WTC11 (cell line): ENCODE measurements around the gene MRPS15. TPM values are rescaled to one million over a fixed set of nuclear protein-coding genes. Genes with fewer than 3 reads are reported as not detected.

Source experiments
- ATAC-seq: fragments of 200-7000 bp; cut with Tn5 transposase; 2 replicates; pipeline ENCODE4 v1.10.0; 2021; ENCODE audit warnings: mild to moderate bottlenecking, moderate library complexity
- CTCF ChIA-PET: fragments of 300-600 bp; sonication (Branson Sonifier 250); formaldehyde crosslinking; loops from one replicate; lab custom pipeline; 2021; ENCODE audit warnings: antibody characterized with exemption; lab: Charles Lee
- POLR2A ChIA-PET: fragments of 350-600 bp; sonication (Branson Sonifier 250); formaldehyde crosslinking; loops from one replicate; lab custom pipeline; 2021; ENCODE audit warnings: antibody characterized with exemption; lab: Charles Lee
- DNase-seq: peaks from one replicate; pipeline ENCODE4 v3.0.0; 2021; ENCODE audit warnings: low spot score
- H3K27ac Mint-ChIP-seq: 2 replicates; pipeline ENCODE4 v1.8.0; 2021; ENCODE audit warnings: mixed read lengths
- H3K27me3 Mint-ChIP-seq: 2 replicates; pipeline ENCODE4 v1.8.0; 2021; ENCODE audit warnings: low read depth, mild to moderate bottlenecking, moderate library complexity, mixed read lengths
- H3K36me3 Mint-ChIP-seq: 2 replicates; pipeline ENCODE4 v1.8.0; 2021; ENCODE audit warnings: mixed read lengths
- H3K4me1 Mint-ChIP-seq: 2 replicates; pipeline ENCODE4 v1.8.0; 2022; ENCODE audit warnings: mixed read lengths
- H3K4me3 Mint-ChIP-seq: 2 replicates; pipeline ENCODE4 v1.8.0; 2021; ENCODE audit warnings: mild to moderate bottlenecking, moderate library complexity, mixed read lengths
- H3K9me3 Mint-ChIP-seq: 2 replicates; pipeline ENCODE4 v1.8.0; 2021; ENCODE audit warnings: mixed read lengths
- E2F1 ChIP-seq: sonication (generic); formaldehyde crosslinking; IDR thresholded peaks from 2 replicates; pipeline ENCODE4 v1.8.0; 2022; ENCODE audit warnings: mild to moderate bottlenecking, missing genetic modification reagents
- FOXJ3 ChIP-seq: sonication (generic); formaldehyde crosslinking; IDR thresholded peaks from 2 replicates; pipeline ENCODE4 v1.9.0; 2021; ENCODE audit warnings: missing genetic modification reagents, mild to moderate bottlenecking, borderline replicate concordance
- MAX ChIP-seq: sonication (generic); formaldehyde crosslinking; IDR thresholded peaks from 2 replicates; pipeline ENCODE4 v1.8.0; 2022; ENCODE audit warnings: mild to moderate bottlenecking, missing genetic modification reagents
- NFE2L1 ChIP-seq: sonication (generic); formaldehyde crosslinking; IDR thresholded peaks from 2 replicates; pipeline ENCODE4 v1.8.1; 2023; ENCODE audit warnings: missing genetic modification reagents
- NR3C1 ChIP-seq: sonication (generic); formaldehyde crosslinking; conservative IDR thresholded peaks from 2 replicates; pipeline ENCODE4 v1.8.1; 2023; ENCODE audit warnings: low read depth, mild to moderate bottlenecking, missing genetic modification reagents
- OVOL2 ChIP-seq: fragments of 250-450 bp; sonication (Bioruptor Pico); IDR thresholded peaks from 2 replicates; pipeline ENCODE4 v1.9.0; 2021; ENCODE audit warnings: mild to moderate bottlenecking, borderline replicate concordance
- PRDM15 ChIP-seq: sonication (generic); formaldehyde crosslinking; IDR thresholded peaks from 2 replicates; pipeline ENCODE4 v1.8.0; 2022; ENCODE audit warnings: missing genetic modification reagents
- PRRX2 ChIP-seq: fragments of 250-450 bp; sonication (Bioruptor Pico); IDR thresholded peaks from 2 replicates; pipeline ENCODE4 v1.8.0; 2021; ENCODE audit warnings: mild to moderate bottlenecking
- SMAD4 ChIP-seq: sonication (generic); formaldehyde crosslinking; IDR thresholded peaks from 2 replicates; pipeline ENCODE4 v1.8.0; 2022; ENCODE audit warnings: mild to moderate bottlenecking, missing genetic modification reagents
- SOX15 ChIP-seq: fragments of 250-450 bp; sonication (Bioruptor Pico); IDR thresholded peaks from 2 replicates; pipeline ENCODE4 v1.9.0; 2021; ENCODE audit warnings: mild to moderate bottlenecking
- TP53 ChIP-seq: sonication (generic); formaldehyde crosslinking; IDR thresholded peaks from 2 replicates; pipeline ENCODE4 v1.8.1; 2023; ENCODE audit warnings: mild to moderate bottlenecking, missing genetic modification reagents
- ZBTB21 ChIP-seq: sonication (generic); formaldehyde crosslinking; IDR thresholded peaks from 2 replicates; pipeline ENCODE4 v1.8.1; 2023; ENCODE audit warnings: mild to moderate bottlenecking, missing genetic modification reagents, borderline replicate concordance
- ZNF138 ChIP-seq: sonication (generic); formaldehyde crosslinking; conservative IDR thresholded peaks from 2 replicates; pipeline ENCODE4 v1.8.1; 2022; ENCODE audit warnings: mild to moderate bottlenecking, moderate library complexity, missing genetic modification reagents
- ZNF317 ChIP-seq: sonication (generic); formaldehyde crosslinking; IDR thresholded peaks from 2 replicates; pipeline ENCODE4 v1.8.1; 2023; ENCODE audit warnings: low read depth, mild to moderate bottlenecking, moderate library complexity, missing genetic modification reagents, borderline replicate concordance
- ZNF425 ChIP-seq: fragments of 250-450 bp; sonication (Bioruptor Pico); conservative IDR thresholded peaks from 2 replicates; pipeline ENCODE4 v1.9.0; 2021; ENCODE audit warnings: mild to moderate bottlenecking
- ZNF671 ChIP-seq: fragments of 250-450 bp; sonication (Bioruptor Pico); IDR thresholded peaks from 2 replicates; pipeline ENCODE4 v1.8.0; 2021; ENCODE audit warnings: mild to moderate bottlenecking
- total RNA-seq: library from RNA; stranded (reverse); gene quantifications from 3 replicates; pipeline ENCODE4 v1.2.3, GENCODE V29; 2021

The MRPS15 gene
- total RNA-seq, 1 experiment from 2014 or later: 113 TPM

GRCh38 chr1:36448530-36449056 lies 15.6 kb downstream of the MRPS15 start:
- H3K27ac Mint-ChIP-seq: no peak overlapping the region

GRCh38 chr1:36447450-36447849 lies 16.7 kb downstream of the MRPS15 start:
- H3K4me3 Mint-ChIP-seq: no peak overlapping the region
- no peak overlapping the region for H3K27ac Mint-ChIP-seq
- peaks cover 4% of the 10 kb centered on the region for H3K27me3 Mint-ChIP-seq
- ChIA-PET POLR2A (no interaction called here), CTCF (no interaction called here)
- no peak for DNase-seq
- peaks cover 18% of the 10 kb centered on the region for H3K4me1 Mint-ChIP-seq
- no peak for ATAC-seq
- TF ChIP-seq ZNF138 (no peak), NFE2L1 (no peak), PRRX2 (no peak), FOXJ3 (no peak), PRDM15 (CRISPR knock-in tag) (no peak), ZNF317 (no peak), ZNF671 (no peak), ZNF425 (no peak)
- no peaks in the 10 kb centered on the region for H3K9me3 Mint-ChIP-seq
- H3K36me3 Mint-ChIP-seq: no peaks in the 10 kb centered on the region

More at GRCh38 chr1:36448530-36449056, 15.6 kb downstream of the MRPS15 start:
- TF ChIP-seq OVOL2 (CRISPR knock-in tag): no peak
- ChIA-PET POLR2A (no interaction called here), CTCF (interaction anchor here (0.7 kb wide), 2 partner anchors 37 to 68 kb away, joined by 3 read pairs; no protein-coding TSS in a partner anchor)
- DNase-seq (no peak), ATAC-seq (no peak)
- peaks cover 4% of the 10 kb centered on the region for H3K27me3 Mint-ChIP-seq
- H3K9me3 Mint-ChIP-seq: no peaks in the 10 kb centered on the region
- no peak overlapping the region for H3K4me3 Mint-ChIP-seq
- H3K4me1 Mint-ChIP-seq: peaks cover 18% of the 10 kb centered on the region
- no peaks in the 10 kb centered on the region for H3K36me3 Mint-ChIP-seq

- ChIA-PET CTCF (no interaction called here), POLR2A (no interaction called here)
- no peaks in the 10 kb centered on the region for H3K9me3 Mint-ChIP-seq
- peaks cover 18% of the 10 kb centered on the region for H3K4me1 Mint-ChIP-seq
- ATAC-seq (no peak), DNase-seq (no peak)
- no peak overlapping the region for H3K27ac Mint-ChIP-seq
- H3K36me3 Mint-ChIP-seq: no peaks in the 10 kb centered on the region
- TF ChIP-seq NFE2L1 (no peak), ZBTB21 (CRISPR knock-in tag) (no peak), E2F1 (CRISPR knock-in tag) (no peak), TP53 (CRISPR knock-in tag) (no peak), SMAD4 (no peak), SOX15 (CRISPR knock-in tag) (no peak), NR3C1 (CRISPR knock-in tag) (no peak), MAX (CRISPR knock-in tag) (no peak)
- H3K4me3 Mint-ChIP-seq: no peak overlapping the region
- peaks cover 4% of the 10 kb centered on the region for H3K27me3 Mint-ChIP-seq
These were observed 17.4 kb downstream of the MRPS15 start for GRCh38 chr1:36446746-36447145.
